GM12801 (cell line): ENCODE data around the gene COL8A1.

Experiments used
- CTCF ChIP-seq: IDR thresholded peaks from one replicate; pipeline ENCODE4 v1.5.1; 2011; ENCODE audit warnings: control low read depth; ENCODE audit not compliant: insufficient read length; ENCODE audit errors: extremely low read depth

Gene COL8A1

GRCh38 chr3:99768808-99769501 is 130.6 kb downstream of the COL8A1 start:
- no peak for TF ChIP-seq CTCF

- TF ChIP-seq CTCF = no peak
Measured at GRCh38 chr3:99772171-99772570, 133.8 kb downstream of the COL8A1 start.

GRCh38 chr3:99772671-99773070 is 134.3 kb downstream of the COL8A1 start:
- no peak for TF ChIP-seq CTCF

- no peak for TF ChIP-seq CTCF
Measured at GRCh38 chr3:99774467-99774866, 136.1 kb downstream of the COL8A1 start.

GRCh38 chr3:99776516-99777209 is 138.3 kb downstream of the COL8A1 start:
- no peak for TF ChIP-seq CTCF

- no peak for TF ChIP-seq CTCF
Measured at GRCh38 chr3:99777210-99777549, 138.8 kb downstream of the COL8A1 start.

- no peak for TF ChIP-seq CTCF
Measured at GRCh38 chr3:99777708-99778107, 139.3 kb downstream of the COL8A1 start.
